ENCODE data around the gene CASZ1.

CASZ1 gene

GRCh38 chr1:10597492-10598388, 198.7 kb downstream of the CASZ1 start:
- DNase-seq (ENCODE audit: low read depth) = no peak

- DNase-seq (ENCODE audit: low read depth) = no peak
These were observed 199.7 kb downstream of the CASZ1 start for GRCh38 chr1:10596780-10597179.

GRCh38 chr1:10594595-10595223, 201.7 kb downstream of the CASZ1 start:
- DNase-seq (ENCODE audit: low read depth) = no peak

GRCh38 chr1:10593750-10594149, 202.7 kb downstream of the CASZ1 start:
- no peak for DNase-seq (ENCODE audit: low read depth)

- no peak for DNase-seq (ENCODE audit: low read depth)
These were observed 204.1 kb downstream of the CASZ1 start for GRCh38 chr1:10592373-10592772.

GRCh38 chr1:10591010-10591409, 205.4 kb downstream of the CASZ1 start:
- no peak for DNase-seq (ENCODE audit: low read depth)

- DNase-seq (ENCODE audit: low read depth) = no peak
These were observed 207.4 kb downstream of the CASZ1 start for GRCh38 chr1:10589074-10589473.

GRCh38 chr1:10588640-10589039, 207.8 kb downstream of the CASZ1 start:
- DNase-seq (ENCODE audit: low read depth) = no peak

All from stimulated activated CD4-positive, alpha-beta T cell treated with anti-CD3 and anti-CD28 coated beads, Interleukin-2, amount 100 ng/mL, for 4 hours (primary cell).